Thyroid gland (tissue), 4 donors: ENCODE results near the gene S100A16.
"Not testable (repeated sequence)": the region's sequence is repeated elsewhere in the genome, so short reads cannot be mapped to it uniquely, and the experiment has no call there.

Experiments
- POLR2A ChIP-seq, 2 donors: fragments of 450-650 bp; IDR thresholded peaks; one replicate each; pipeline ENCODE4 v1.6.1; 2017; ENCODE audit warnings: antibody characterized with exemption in 2 of 2, mild to moderate bottlenecking in 2 of 2, moderate library complexity in 1 of 2
- TF ChIP-seq, protein P1 (sequence below), 6 experiments: fragments of 200-600 bp in 3 of 6; fragments of 450-650 bp in 3 of 6; sonication (generic) in 3 of 6; IDR thresholded peaks; one replicate each; pipeline ENCODE4 v1.5.1; 2016 to 2019; ENCODE audit warnings: antibody characterized with exemption in 6 of 6, mild to moderate bottlenecking in 2 of 6, inconsistent platforms in 1 of 6, moderate library complexity in 1 of 6

DNA sequence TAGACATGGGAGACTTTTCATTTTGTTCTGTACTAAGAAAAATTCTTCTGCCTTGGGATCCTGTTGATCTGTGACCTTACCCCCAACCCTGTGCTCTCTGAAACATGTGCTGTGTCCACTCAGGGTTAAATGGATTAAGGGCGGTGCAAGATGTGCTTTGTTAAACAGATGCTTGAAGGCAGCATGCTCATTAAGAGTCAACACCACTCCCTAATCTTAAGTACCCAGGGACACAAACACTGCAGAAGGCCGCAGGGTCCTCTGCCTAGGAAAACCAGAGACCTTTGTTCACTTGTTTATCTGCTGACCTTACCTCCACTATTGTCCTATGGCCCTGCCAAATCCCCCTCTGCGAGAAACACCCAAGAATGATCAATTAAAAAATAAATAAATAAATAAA, 29.4 kb downstream of the S100A16 start:
- TF ChIP-seq, protein P1, sequence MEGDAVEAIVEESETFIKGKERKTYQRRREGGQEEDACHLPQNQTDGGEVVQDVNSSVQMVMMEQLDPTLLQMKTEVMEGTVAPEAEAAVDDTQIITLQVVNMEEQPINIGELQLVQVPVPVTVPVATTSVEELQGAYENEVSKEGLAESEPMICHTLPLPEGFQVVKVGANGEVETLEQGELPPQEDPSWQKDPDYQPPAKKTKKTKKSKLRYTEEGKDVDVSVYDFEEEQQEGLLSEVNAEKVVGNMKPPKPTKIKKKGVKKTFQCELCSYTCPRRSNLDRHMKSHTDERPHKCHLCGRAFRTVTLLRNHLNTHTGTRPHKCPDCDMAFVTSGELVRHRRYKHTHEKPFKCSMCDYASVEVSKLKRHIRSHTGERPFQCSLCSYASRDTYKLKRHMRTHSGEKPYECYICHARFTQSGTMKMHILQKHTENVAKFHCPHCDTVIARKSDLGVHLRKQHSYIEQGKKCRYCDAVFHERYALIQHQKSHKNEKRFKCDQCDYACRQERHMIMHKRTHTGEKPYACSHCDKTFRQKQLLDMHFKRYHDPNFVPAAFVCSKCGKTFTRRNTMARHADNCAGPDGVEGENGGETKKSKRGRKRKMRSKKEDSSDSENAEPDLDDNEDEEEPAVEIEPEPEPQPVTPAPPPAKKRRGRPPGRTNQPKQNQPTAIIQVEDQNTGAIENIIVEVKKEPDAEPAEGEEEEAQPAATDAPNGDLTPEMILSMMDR (IDR thresholded peaks at IDR 0.05) = not testable (repeated sequence)
- TF ChIP-seq POLR2A (IDR thresholded peaks at IDR 0.05) = not testable (repeated sequence)
